ENCODE results near the gene YRDC. TPM values are rescaled to one million over a fixed set of nuclear protein-coding genes. Genes with fewer than 3 reads are reported as not detected.
A peak's percentile ranks its signal among the peaks of the same experiment; 100 is the strongest.

Gene YRDC
- total RNA-seq, 1 experiment from 2014 or later, result 24.6 TPM

GRCh38 chr1:37807555-37808368 is at the start of gene YRDC, which contains the start of gene C1orf122 (continued):
- TF ChIP-seq TP53 (CRISPR knock-in tag; IDR thresholded peaks at IDR 0.05) (no peak; the same call in 1 of the 2 replicates), SMAD3 (CRISPR knock-in tag; IDR thresholded peaks at IDR 0.05; ENCODE audit: borderline replicate concordance) (peak; percentile 26; the same call in 1 of the 2 replicates), STAT6 (CRISPR knock-in tag; conservative IDR thresholded peaks at IDR 0.05; ENCODE audit: low read depth) (no peak), TEAD4 (CRISPR knock-in tag; IDR thresholded peaks at IDR 0.05) (no peak), HMGXB4 (CRISPR knock-in tag; IDR thresholded peaks at IDR 0.05) (peak; percentile 39; the same call in 1 of the 2 replicates), TCF7 (CRISPR knock-in tag; IDR thresholded peaks at IDR 0.05; ENCODE audit: low read depth) (no peak), FOXP1 (CRISPR knock-in tag; IDR thresholded peaks at IDR 0.05; ENCODE audit: borderline replicate concordance) (0 out of 2 replicates have a peak, but pooled peaks have one; percentile 20), ZNF219 (CRISPR knock-in tag; IDR thresholded peaks at IDR 0.05; ENCODE audit: borderline replicate concordance) (peak; percentile 81; the same call in 1 of the 2 replicates), SOX15 (CRISPR knock-in tag; IDR thresholded peaks at IDR 0.05) (no peak), OVOL2 (CRISPR knock-in tag; IDR thresholded peaks at IDR 0.05; ENCODE audit: borderline replicate concordance) (no peak), ELF4 (CRISPR knock-in tag; IDR thresholded peaks at IDR 0.05; ENCODE audit: low read depth) (no peak), FOXK1 (CRISPR knock-in tag; IDR thresholded peaks at IDR 0.05) (peak; percentile 56), USF1 (CRISPR knock-in tag; IDR thresholded peaks at IDR 0.05) (no peak), ETV6 (CRISPR knock-in tag; IDR thresholded peaks at IDR 0.05) (peak; percentile 36), ZBTB43 (CRISPR knock-in tag; IDR thresholded peaks at IDR 0.05) (no peak), ZNF232 (CRISPR knock-in tag; IDR thresholded peaks at IDR 0.05) (0 out of 2 replicates have a peak, but pooled peaks have one; percentile 44), CDX4 (CRISPR knock-in tag; IDR thresholded peaks at IDR 0.05; ENCODE audit: borderline replicate concordance) (no peak), SP1 (CRISPR knock-in tag; conservative IDR thresholded peaks at IDR 0.05) (peak; percentile 77), ZNF121 (CRISPR knock-in tag; IDR thresholded peaks at IDR 0.05) (no peak), MYBL2 (CRISPR knock-in tag; IDR thresholded peaks at IDR 0.05) (no peak)
